Hepatocyte (in vitro differentiated cells): Measurements from ENCODE around the gene CCDC187.

Source experiments
- CTCF ChIP-seq: fragments of 200-600 bp; sonication (generic); IDR thresholded peaks from 2 replicates; pipeline ENCODE4 v1.5.1; 2016; ENCODE audit warnings: antibody characterized with exemption, mild to moderate bottlenecking; ENCODE audit not compliant: poor library complexity
- EZH2 ChIP-seq: fragments of 200-600 bp; sonication (generic); IDR thresholded peaks from 2 replicates; pipeline ENCODE4 v1.6.1; 2016; ENCODE audit warnings: antibody characterized with exemption, mild to moderate bottlenecking, borderline replicate concordance
- EZH2phosphoT487 ChIP-seq: fragments of 200-600 bp; sonication (generic); IDR thresholded peaks from one replicate; pipeline ENCODE4 v1.6.1; 2018; ENCODE audit warnings: antibody characterized with exemption, mild to moderate bottlenecking, low read depth, moderate library complexity; ENCODE audit not compliant: unreplicated experiment, severe bottlenecking

- no peak for TF ChIP-seq CTCF
- TF ChIP-seq EZH2, result no peak
- no peak for TF ChIP-seq EZH2phosphoT487
Observed at GRCh38 chr9:136268318-136268717, 35.6 kb downstream of the CCDC187 start.
